GM19372 (cell line): ENCODE results near the gene NUCB2.

ENCODE experiments used
- ATAC-seq: cut with Tn5 transposase; IDR thresholded peaks from one replicate; pipeline ENCODE4 v1.9.1; 2021; ENCODE audit warnings: mild to moderate bottlenecking, low read depth, moderate library complexity; ENCODE audit not compliant: unreplicated experiment

Gene NUCB2

GRCh38 chr11:17378655-17379054 is 102.1 kb downstream of the NUCB2 start:
- no peak for ATAC-seq

DNA sequence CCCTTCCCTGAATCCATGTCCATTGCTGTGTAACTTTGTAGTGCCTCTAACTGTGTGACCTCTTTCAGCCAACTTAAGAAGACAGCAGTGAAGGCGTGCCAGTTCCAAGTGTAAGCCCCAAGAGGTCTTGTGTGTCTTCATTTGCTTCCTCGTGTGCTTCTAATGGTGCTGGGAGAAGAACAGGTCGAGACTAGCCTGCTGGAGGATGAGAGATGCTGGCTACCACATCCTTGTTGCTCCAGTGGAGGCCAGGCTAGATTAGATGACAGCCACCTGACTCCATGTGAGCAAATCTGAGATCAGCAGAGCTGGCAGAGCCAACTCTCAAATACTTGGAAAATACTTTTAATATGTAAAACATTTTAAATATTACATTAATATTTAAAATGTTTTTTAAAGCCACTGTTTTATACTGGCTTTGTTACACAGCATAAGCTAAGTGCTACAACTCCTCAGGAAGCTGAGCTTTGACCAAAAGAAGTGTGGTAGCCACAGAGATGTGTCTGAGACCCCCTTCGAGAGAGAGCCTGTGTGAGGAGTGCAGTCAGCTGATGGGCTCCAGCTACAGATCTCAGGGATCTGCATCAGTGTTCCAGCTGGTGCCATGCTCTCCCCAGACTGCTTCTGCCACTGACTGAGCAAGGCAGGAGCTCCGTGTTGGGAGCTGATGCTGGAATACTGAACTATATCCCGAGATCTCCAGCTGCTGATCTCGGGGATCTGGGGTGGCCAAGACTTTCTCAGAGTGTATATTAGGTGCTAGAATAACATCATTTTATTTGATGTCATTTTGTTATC is 103.0 kb downstream of the NUCB2 start:
- ATAC-seq, result no peak

GRCh38 chr11:17381156-17381555 is 104.6 kb downstream of the NUCB2 start:
- no peak for ATAC-seq
